Smooth muscle cell (in vitro differentiated cells): ENCODE results near the gene RXRA. TPM values are rescaled to one million over a fixed set of nuclear protein-coding genes. Genes with fewer than 3 reads are reported as not detected.

ENCODE experiments used
- DNase-seq: peaks from one replicate; lab custom pipeline; 2025; ENCODE audit not compliant: unreplicated experiment; lab: John Stamatoyannopoulos, UW
- H2AFZ ChIP-seq: fragments of 200-600 bp; sonication (generic); 2 replicates; pipeline ENCODE4 v1.6.0; 2016; ENCODE audit warnings: antibody characterized with exemption, low read depth, mild to moderate bottlenecking
- H3F3A ChIP-seq: fragments of 200-600 bp; sonication (generic); 2 replicates; pipeline ENCODE4 v1.6.0; 2017; ENCODE audit warnings: antibody characterized with exemption, low read depth
- H3K27ac ChIP-seq: fragments of 200-600 bp; sonication (generic); 2 replicates; pipeline ENCODE4 v1.5.1; 2016; ENCODE audit warnings: low read depth, mild to moderate bottlenecking
- H3K27me3 ChIP-seq: fragments of 200-600 bp; sonication (generic); 2 replicates; pipeline ENCODE4 v1.6.1; 2016; ENCODE audit warnings: low read depth, mild to moderate bottlenecking
- H3K36me3 ChIP-seq: fragments of 200-600 bp; sonication (generic); 2 replicates; pipeline ENCODE4 v1.5.1; 2016; ENCODE audit warnings: low read depth
- H3K4me1 ChIP-seq: fragments of 200-600 bp; sonication (generic); 2 replicates; pipeline ENCODE4 v1.5.1; 2016; ENCODE audit warnings: low read depth
- H3K4me2 ChIP-seq: fragments of 200-600 bp; sonication (generic); 2 replicates; pipeline ENCODE4 v1.6.0; 2016; ENCODE audit warnings: mild to moderate bottlenecking
- H3K4me3 ChIP-seq: fragments of 200-600 bp; sonication (generic); 2 replicates; pipeline ENCODE4 v1.5.1; 2016; ENCODE audit warnings: mild to moderate bottlenecking
- H3K79me2 ChIP-seq: fragments of 200-600 bp; sonication (generic); 2 replicates; pipeline ENCODE4 v1.6.0; 2016; ENCODE audit warnings: low read depth, mild to moderate bottlenecking
- H3K9ac ChIP-seq: fragments of 200-600 bp; sonication (generic); 2 replicates; pipeline ENCODE4 v1.6.0; 2016; ENCODE audit warnings: low read depth
- H3K9me3 ChIP-seq: fragments of 200-600 bp; sonication (generic); replicated peaks from 2 replicates; pipeline ENCODE4 v1.5.1; 2016; ENCODE audit warnings: low read depth
- H4K20me1 ChIP-seq: fragments of 200-600 bp; sonication (generic); 2 replicates; pipeline ENCODE4 v1.6.0; 2016; ENCODE audit warnings: low read depth
- WGBS: methylation state at CpG from one replicate; pipeline ENCODE4 v1.1.7; 2016; ENCODE audit warnings: low lambda C conversion rate; 5-methylcytosine and 5-hydroxymethylcytosine counted together
- polyA plus RNA-seq: library from polyadenylated mRNA; unstranded; fragments of >200 nt; fragmentation: Nextera tagmentation; extraction: Ambion mirVana; gene quantifications from 2 replicates; pipeline ENCODE4 v1.2.1, GENCODE V29; 2016
- total RNA-seq: library from RNA; depleted of rRNA; stranded (reverse); fragments of >200 nt; gene quantifications from 2 replicates; pipeline ENCODE4 v1.2.3, GENCODE V29; 2014
- TF ChIP-seq, protein P1 (sequence below): fragments of 200-600 bp; sonication (generic); IDR thresholded peaks from 2 replicates; pipeline ENCODE4 v1.5.1; 2017; ENCODE audit warnings: borderline replicate concordance, mild to moderate bottlenecking, antibody characterized with exemption; ENCODE audit not compliant: insufficient read depth, poor library complexity, severe bottlenecking

Gene RXRA
- total and polyA plus RNA-seq, 2 experiments from 2014 or later: 8.9 to 23.1 TPM

DNA sequence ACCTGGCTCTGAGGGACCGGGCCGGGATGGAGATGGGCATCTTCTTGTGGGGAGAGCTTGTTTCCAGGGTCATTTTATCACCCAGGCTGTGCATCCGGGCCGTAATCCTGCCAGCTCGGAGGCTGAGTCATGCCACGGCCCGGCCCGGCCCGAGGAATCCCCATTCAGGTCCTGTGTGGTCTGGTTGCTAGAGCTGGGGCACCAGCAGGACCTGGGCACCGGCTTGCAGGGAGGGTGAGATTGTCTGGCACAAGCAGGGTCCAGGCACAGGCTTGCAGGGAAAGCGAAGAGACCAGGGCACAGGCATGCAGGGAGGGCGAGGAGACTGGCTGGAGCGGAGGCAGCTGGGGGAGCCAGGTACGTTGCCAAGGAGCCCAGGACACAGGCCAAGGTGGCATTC, 106.8 kb downstream of the RXRA start:
- Histone ChIP-seq H4K20me1 (peaks cover 12% of the 10 kb centered on the region), H3F3A (peaks cover 13% of the 10 kb centered on the region), H3K9ac (no peak overlapping the region), H3K9me3 (no peaks in the 10 kb centered on the region), H3K79me2 (no peaks in the 10 kb centered on the region), H2AFZ (no peak overlapping the region), H3K4me1 (no peaks in the 10 kb centered on the region), H3K27me3 (no peaks in the 10 kb centered on the region), H3K27ac (no peak overlapping the region), H3K4me3 (no peak overlapping the region), H3K36me3 (no peaks in the 10 kb centered on the region), H3K4me2 (no peak overlapping the region)
- TF ChIP-seq, protein P1, sequence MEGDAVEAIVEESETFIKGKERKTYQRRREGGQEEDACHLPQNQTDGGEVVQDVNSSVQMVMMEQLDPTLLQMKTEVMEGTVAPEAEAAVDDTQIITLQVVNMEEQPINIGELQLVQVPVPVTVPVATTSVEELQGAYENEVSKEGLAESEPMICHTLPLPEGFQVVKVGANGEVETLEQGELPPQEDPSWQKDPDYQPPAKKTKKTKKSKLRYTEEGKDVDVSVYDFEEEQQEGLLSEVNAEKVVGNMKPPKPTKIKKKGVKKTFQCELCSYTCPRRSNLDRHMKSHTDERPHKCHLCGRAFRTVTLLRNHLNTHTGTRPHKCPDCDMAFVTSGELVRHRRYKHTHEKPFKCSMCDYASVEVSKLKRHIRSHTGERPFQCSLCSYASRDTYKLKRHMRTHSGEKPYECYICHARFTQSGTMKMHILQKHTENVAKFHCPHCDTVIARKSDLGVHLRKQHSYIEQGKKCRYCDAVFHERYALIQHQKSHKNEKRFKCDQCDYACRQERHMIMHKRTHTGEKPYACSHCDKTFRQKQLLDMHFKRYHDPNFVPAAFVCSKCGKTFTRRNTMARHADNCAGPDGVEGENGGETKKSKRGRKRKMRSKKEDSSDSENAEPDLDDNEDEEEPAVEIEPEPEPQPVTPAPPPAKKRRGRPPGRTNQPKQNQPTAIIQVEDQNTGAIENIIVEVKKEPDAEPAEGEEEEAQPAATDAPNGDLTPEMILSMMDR: no peak
- 60% methylated on average over 14 of the region's 14 CpGs for WGBS
- DNase-seq: peak; percentile 18

DNA sequence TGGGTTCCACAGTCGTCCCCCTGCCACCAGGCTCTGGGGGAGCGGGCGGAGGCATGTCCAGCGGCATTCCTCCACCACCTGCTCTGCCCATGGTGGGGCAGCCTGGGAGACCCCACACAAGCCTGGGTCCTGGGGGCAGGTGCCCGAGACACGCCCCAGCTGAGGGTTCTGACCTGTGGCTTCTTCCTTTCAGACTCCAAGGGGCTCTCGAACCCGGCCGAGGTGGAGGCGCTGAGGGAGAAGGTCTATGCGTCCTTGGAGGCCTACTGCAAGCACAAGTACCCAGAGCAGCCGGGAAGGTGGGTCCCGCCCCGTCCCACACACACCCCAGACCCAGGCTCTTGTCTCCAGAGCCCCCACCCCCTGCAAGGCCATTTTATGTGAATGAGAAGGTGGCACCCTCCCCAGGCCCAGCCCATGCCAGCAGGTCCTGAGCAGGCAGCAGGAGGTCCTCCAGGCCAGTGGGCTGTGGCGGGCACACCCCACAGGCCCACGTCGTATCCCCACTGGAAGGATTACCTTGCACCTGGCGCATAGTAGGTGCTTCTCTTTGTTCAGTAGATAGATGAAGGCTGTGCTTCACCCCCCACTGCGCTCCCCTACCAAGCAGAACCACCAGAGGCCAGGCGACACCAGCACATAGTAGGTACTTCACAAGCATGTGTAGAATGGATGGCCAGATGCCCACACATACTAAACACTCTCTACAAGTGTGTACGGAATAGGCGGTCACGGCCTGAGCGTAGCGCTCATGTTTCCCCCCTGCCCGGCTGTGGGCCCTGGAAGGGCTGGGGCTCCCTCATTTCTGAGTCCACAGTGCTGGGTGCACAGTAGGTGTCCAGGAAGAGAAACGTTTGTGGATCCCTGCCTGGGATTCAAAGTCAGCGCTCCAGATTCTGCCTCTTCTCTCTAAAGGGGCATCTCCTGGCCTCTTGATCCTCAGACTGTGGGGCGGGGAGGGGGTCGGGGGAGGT, 107.9 kb downstream of the RXRA start:
- no peak overlapping the region for H2AFZ ChIP-seq
- H3K36me3 ChIP-seq: no peaks in the 10 kb centered on the region
- no peak overlapping the region for H3K9ac ChIP-seq
- H3K9me3 ChIP-seq: no peaks in the 10 kb centered on the region
- H3F3A ChIP-seq: peaks cover 13% of the 10 kb centered on the region
- 89% methylated on average over 27 of the region's 30 CpGs for WGBS
- H3K4me3 ChIP-seq: no peak overlapping the region
- H3K27ac ChIP-seq: peak overlapping the region; percentile 52
- H4K20me1 ChIP-seq: peaks cover 4% of the 10 kb centered on the region
- DNase-seq: no peak
- H3K4me1 ChIP-seq: no peaks in the 10 kb centered on the region
- peak overlapping the region; percentile 75 for H3K4me2 ChIP-seq
- H3K79me2 ChIP-seq: no peaks in the 10 kb centered on the region
- TF ChIP-seq, protein P1: no peak
- H3K27me3 ChIP-seq: no peaks in the 10 kb centered on the region

DNA sequence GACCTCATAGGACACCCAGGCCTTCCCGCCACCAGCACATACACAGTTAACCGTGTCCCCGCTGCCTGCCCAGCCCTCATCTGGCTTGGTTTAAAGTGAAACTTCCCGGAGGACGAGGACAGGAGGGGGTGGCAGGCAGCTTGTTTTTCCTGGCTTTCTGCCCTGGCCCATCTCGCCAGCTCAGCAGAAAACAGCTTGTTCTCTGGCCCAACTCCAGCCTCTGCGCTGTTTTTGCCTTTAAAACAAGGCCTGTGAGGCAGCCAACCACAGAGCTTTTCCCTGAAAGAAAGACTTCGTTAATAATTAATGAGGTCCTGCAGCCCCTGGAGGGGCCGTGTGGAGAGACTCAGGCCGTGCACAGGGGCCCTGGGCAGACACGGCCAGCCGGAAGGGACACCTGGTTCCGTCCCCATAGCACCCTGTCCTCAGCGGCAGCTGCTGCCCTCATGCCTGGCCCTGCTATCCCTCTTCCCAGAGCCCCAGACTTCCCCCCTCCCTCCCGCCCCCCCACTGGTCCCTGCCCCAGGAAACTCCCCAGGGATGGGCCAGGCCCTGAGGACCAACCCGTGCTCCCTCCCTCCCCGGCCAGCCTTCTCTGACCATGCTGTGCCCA, 108.7 kb downstream of the RXRA start:
- whole genome bisulfite sequencing: 38% methylated on average over 16 of the region's 17 CpGs
- H3K4me1 ChIP-seq: no peaks in the 10 kb centered on the region
- peak; percentile 58 for DNase-seq

More for the DNA sequence above, 108.7 kb downstream of the RXRA start:
- peaks cover 13% of the 10 kb centered on the region for H3F3A ChIP-seq
- H3K36me3 ChIP-seq: no peaks in the 10 kb centered on the region
- H3K4me3 ChIP-seq: no peak overlapping the region
- TF ChIP-seq, protein P1: no peak
- H3K27me3 ChIP-seq: no peaks in the 10 kb centered on the region
- H3K79me2 ChIP-seq: no peaks in the 10 kb centered on the region
- H4K20me1 ChIP-seq: no peaks in the 10 kb centered on the region
- no peak overlapping the region for H3K9ac ChIP-seq
- H2AFZ ChIP-seq: no peak overlapping the region
- H3K4me2 ChIP-seq: peak overlapping the region; percentile 75
- no peaks in the 10 kb centered on the region for H3K9me3 ChIP-seq
- peak overlapping the region; percentile 52 for H3K27ac ChIP-seq
